ENCODE data around the gene GALK1. TPM values are rescaled to one million over a fixed set of nuclear protein-coding genes. Genes with fewer than 3 reads are reported as not detected.

GALK1 gene
- polyA plus RNA-seq, 2 of the 4 experiments (the other 2 are of a cell fraction): 20.7 to 54.3 TPM

DNA sequence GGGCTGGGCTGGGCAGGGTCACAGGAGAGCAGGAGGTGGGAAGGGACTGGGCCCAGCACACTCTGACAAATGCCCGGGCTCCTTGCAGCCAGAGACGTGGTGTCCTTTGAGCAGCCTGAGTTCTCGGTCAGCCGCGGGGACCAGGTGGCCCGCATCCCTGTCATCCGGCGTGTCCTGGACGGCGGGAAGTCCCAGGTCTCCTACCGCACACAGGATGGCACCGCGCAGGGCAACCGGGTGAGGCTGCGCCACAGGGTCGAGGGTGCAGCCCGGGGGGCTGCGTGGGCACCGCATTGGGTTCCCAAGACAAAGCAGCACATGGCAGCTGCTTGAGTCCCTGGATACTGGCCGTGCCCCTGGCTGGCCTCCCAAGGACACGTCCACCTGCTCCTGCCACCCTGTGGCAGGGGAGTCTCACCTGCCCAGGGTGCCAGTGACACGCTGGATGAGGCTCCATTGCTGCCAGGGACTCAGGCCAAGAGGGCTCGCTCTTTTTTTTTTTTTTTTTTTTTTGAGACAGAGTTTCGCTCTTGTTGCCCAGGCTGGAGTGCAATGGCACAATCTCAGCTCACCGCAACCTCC, 21.3 kb downstream of the GALK1 start (continued):
- TF ChIP-seq RFX5 (IDR thresholded peaks at IDR 0.05): no peak
- TF ChIP-seq CBX8 (IDR thresholded peaks at IDR 0.05): no peak
- no peak for TF ChIP-seq HOXB13 (CRISPR knock-in tag; IDR thresholded peaks at IDR 0.05; ENCODE audit: low read depth)
- TF ChIP-seq ELK1 (IDR thresholded peaks at IDR 0.05; ENCODE audit: low read depth, low read length): no peak
- no peak for TF ChIP-seq RARB (CRISPR knock-in tag; IDR thresholded peaks at IDR 0.05)
- TF ChIP-seq PHF8 (IDR thresholded peaks at IDR 0.05; ENCODE audit: borderline replicate concordance, low read depth): no peak
- TF ChIP-seq HOXB5 (CRISPR knock-in tag; IDR thresholded peaks at IDR 0.05): no peak
- no peak for TF ChIP-seq TP53 (CRISPR knock-in tag; IDR thresholded peaks at IDR 0.05)

GRCh38 chr17:75742337-75742736, 22.7 kb downstream of the GALK1 start:
- Histone ChIP-seq H3K4me1 (peaks cover 13% of the 10 kb centered on the region), H3K4me2 (no peak overlapping the region), H3K4me3 (no peak overlapping the region), H3K9me3 (no peaks in the 10 kb centered on the region), H3K27ac (no peak overlapping the region; a peak in 1 of 6 replicates)
- TF ChIP-seq BHLHE40 (IDR thresholded peaks at IDR 0.05; ENCODE audit: low read depth, low read length) (no peak), ZC3H11A (IDR thresholded peaks at IDR 0.05) (no peak), CHD4 (IDR thresholded peaks at IDR 0.05; ENCODE audit: borderline replicate concordance) (no peak), ESRRA (IDR thresholded peaks at IDR 0.05; ENCODE audit: borderline replicate concordance, low read length) (no peak), GATA3 (IDR thresholded peaks at IDR 0.05; ENCODE audit: borderline replicate concordance) (no peak), TP53 (CRISPR knock-in tag; IDR thresholded peaks at IDR 0.05) (no peak), KDM1A (IDR thresholded peaks at IDR 0.05; ENCODE audit: low read depth) (no peak), CBX2 (IDR thresholded peaks at IDR 0.05; ENCODE audit: borderline replicate concordance, low read depth) (no peak), CBX8 (IDR thresholded peaks at IDR 0.05) (no peak), FOSL2 (IDR thresholded peaks at IDR 0.05) (no peak), FOSL2 (CRISPR knock-in tag; IDR thresholded peaks at IDR 0.05) (no peak), REST (IDR thresholded peaks at IDR 0.05) (no peak), NFE2L2 (conservative IDR thresholded peaks at IDR 0.05; ENCODE audit: low read length) (no peak), EHF (CRISPR knock-in tag; IDR thresholded peaks at IDR 0.05) (no peak)
- TF ChIP-seq, protein P1, sequence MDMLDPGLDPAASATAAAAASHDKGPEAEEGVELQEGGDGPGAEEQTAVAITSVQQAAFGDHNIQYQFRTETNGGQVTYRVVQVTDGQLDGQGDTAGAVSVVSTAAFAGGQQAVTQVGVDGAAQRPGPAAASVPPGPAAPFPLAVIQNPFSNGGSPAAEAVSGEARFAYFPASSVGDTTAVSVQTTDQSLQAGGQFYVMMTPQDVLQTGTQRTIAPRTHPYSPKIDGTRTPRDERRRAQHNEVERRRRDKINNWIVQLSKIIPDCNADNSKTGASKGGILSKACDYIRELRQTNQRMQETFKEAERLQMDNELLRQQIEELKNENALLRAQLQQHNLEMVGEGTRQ (IDR thresholded peaks at IDR 0.05): no peak
- WGBS (ENCODE audit: missing lambda C conversion rate): 94% methylated on average over 23 of the region's 25 CpGs
- FAIRE-seq: no peak
- no peak for DNase-seq (ENCODE audit: low read depth in 1 of 2, low spot score in 1 of 2)
- ATAC-seq: no peak; a peak in 2 of 6 replicates
- POLR2A ChIA-PET: no interaction called here
- CTCF ChIA-PET: interaction anchor here (0.7 to 43.5 kb wide), 5 partner anchors 5 to 781 kb away, joined by 3 to 1931 read pairs (median 4); partner anchors contain the start of genes RECQL5, SAP30BP and SMIM5
